HepG2 (cell line): Measurements from ENCODE around the gene C1QTNF12. TPM values are rescaled to one million over a fixed set of nuclear protein-coding genes. Genes with fewer than 3 reads are reported as not detected.

ENCODE experiments used
- ARHGAP35 ChIP-seq: sonication (generic); formaldehyde crosslinking; IDR thresholded peaks from 2 replicates; pipeline ENCODE4 v1.9.0; 2022; ENCODE audit warnings: mild to moderate bottlenecking, inconsistent platforms, moderate library complexity, missing genetic modification reagents, borderline replicate concordance
- CREB1 ChIP-seq, 2 experiments: fragments of 450-650 bp in 1 of 2; IDR thresholded peaks; 2 replicates each; pipeline ENCODE4 v1.6.1; 2016 to 2017; ENCODE audit warnings: control low read depth in 1 of 2, mild to moderate bottlenecking in 1 of 2, missing compliant biosample characterization in 1 of 2, missing genetic modification characterization in 1 of 2
- ERF ChIP-seq: IDR thresholded peaks from 2 replicates; pipeline ENCODE4 v1.6.1; 2018; ENCODE audit warnings: missing biosample characterization, missing genetic modification reagents
- FOXJ3 ChIP-seq: sonication (generic); formaldehyde crosslinking; IDR thresholded peaks from 2 replicates; pipeline ENCODE4 v1.4.0; 2020; ENCODE audit warnings: missing genetic modification reagents, mild to moderate bottlenecking, borderline replicate concordance
- FOXK2 ChIP-seq: fragments of 450-650 bp; IDR thresholded peaks from 2 replicates; pipeline ENCODE4 v1.6.1; 2016
- GZF1 ChIP-seq: sonication (generic); formaldehyde crosslinking; IDR thresholded peaks from 2 replicates; pipeline ENCODE4 v1.5.1; 2020; ENCODE audit warnings: mild to moderate bottlenecking, missing genetic modification reagents
- HIVEP1 ChIP-seq: sonication (generic); formaldehyde crosslinking; IDR thresholded peaks from 2 replicates; pipeline ENCODE4 v1.4.0; 2020; ENCODE audit warnings: mild to moderate bottlenecking, missing genetic modification reagents
- HNF4A ChIP-seq: sonication (generic); formaldehyde crosslinking; IDR thresholded peaks from 2 replicates; pipeline ENCODE4 v1.4.0; 2020; ENCODE audit warnings: missing genetic modification reagents
- HOXA5 ChIP-seq: sonication (generic); formaldehyde crosslinking; IDR thresholded peaks from 2 replicates; pipeline ENCODE4 v1.4.0; 2020; ENCODE audit warnings: missing genetic modification reagents
- IKZF4 ChIP-seq: sonication (generic); formaldehyde crosslinking; IDR thresholded peaks from 2 replicates; pipeline ENCODE4 v1.5.1; 2020; ENCODE audit warnings: borderline replicate concordance, mild to moderate bottlenecking, low read depth, missing genetic modification reagents; ENCODE audit errors: not compliant biosample characterization
- IKZF5 ChIP-seq: IDR thresholded peaks from 2 replicates; pipeline ENCODE4 v1.6.1; 2018; ENCODE audit warnings: missing genetic modification reagents, mild to moderate bottlenecking, missing compliant biosample characterization
- KLF13 ChIP-seq: sonication (generic); formaldehyde crosslinking; IDR thresholded peaks from 2 replicates; pipeline ENCODE4 v1.4.0; 2020; ENCODE audit warnings: mild to moderate bottlenecking, missing genetic modification reagents
- MTF2 ChIP-seq: sonication (generic); formaldehyde crosslinking; IDR thresholded peaks from 2 replicates; pipeline ENCODE4 v1.5.0; 2020; ENCODE audit warnings: missing genetic modification reagents, borderline replicate concordance
- RCOR2 ChIP-seq: IDR thresholded peaks from 2 replicates; pipeline ENCODE4 v1.6.1; 2016; ENCODE audit warnings: missing biosample characterization, missing genetic modification reagents
- SP1 ChIP-seq, 2 experiments: fragments of 450-650 bp in 1 of 2; sonication (generic) in 1 of 2; formaldehyde crosslinking in 1 of 2; IDR thresholded peaks; 2 replicates each; pipeline versions ENCODE4 v1.4.0 to v1.6.1; 2016 to 2020; ENCODE audit warnings: missing genetic modification reagents in 1 of 2
- ZHX1 ChIP-seq: sonication (generic); formaldehyde crosslinking; IDR thresholded peaks from 2 replicates; pipeline ENCODE4 v1.8.1; 2022; ENCODE audit warnings: low read depth, mild to moderate bottlenecking, missing genetic modification reagents
- ZNF136 ChIP-seq: sonication (generic); formaldehyde crosslinking; IDR thresholded peaks from 2 replicates; pipeline ENCODE4 v1.8.1; 2022; ENCODE audit warnings: low read depth, mild to moderate bottlenecking, moderate library complexity, missing genetic modification reagents
- ZNF180 ChIP-seq: sonication (generic); formaldehyde crosslinking; IDR thresholded peaks from 2 replicates; pipeline ENCODE4 v1.4.0; 2020; ENCODE audit warnings: low read depth, missing genetic modification reagents, borderline replicate concordance
- ZNF207 ChIP-seq: fragments of 450-650 bp; IDR thresholded peaks from 2 replicates; pipeline ENCODE4 v1.6.1; 2016; ENCODE audit warnings: antibody characterized with exemption, borderline replicate concordance
- ZNF329 ChIP-seq: sonication (generic); formaldehyde crosslinking; IDR thresholded peaks from 2 replicates; pipeline ENCODE4 v1.9.0; 2021; ENCODE audit warnings: low read depth, mild to moderate bottlenecking, missing genetic modification reagents
- ZNF367 ChIP-seq: sonication (generic); formaldehyde crosslinking; IDR thresholded peaks from 2 replicates; pipeline ENCODE4 v1.4.0; 2020; ENCODE audit warnings: missing genetic modification reagents, borderline replicate concordance
- ZNF451 ChIP-seq: sonication (generic); formaldehyde crosslinking; IDR thresholded peaks from 2 replicates; pipeline ENCODE4 v1.5.0; 2020; ENCODE audit warnings: mild to moderate bottlenecking, missing genetic modification reagents
- ZNF670 ChIP-seq: sonication (generic); formaldehyde crosslinking; IDR thresholded peaks from 2 replicates; pipeline ENCODE4 v1.8.0; 2022; ENCODE audit warnings: mild to moderate bottlenecking, missing genetic modification reagents, borderline replicate concordance
- ZNF746 ChIP-seq: sonication (generic); formaldehyde crosslinking; IDR thresholded peaks from 2 replicates; pipeline ENCODE4 v1.8.0; 2022; ENCODE audit warnings: mild to moderate bottlenecking, missing genetic modification reagents
- ZNF777 ChIP-seq: sonication (generic); formaldehyde crosslinking; IDR thresholded peaks from 2 replicates; pipeline ENCODE4 v1.4.0; 2020; ENCODE audit warnings: missing genetic modification reagents
- polyA plus RNA-seq, 8 experiments: library from polyadenylated mRNA; depleted of rRNA in 3 of 8; stranded (reverse) in 7 of 8; unstranded in 1 of 8; fragments of >200 nt; fragmentation: Illumina TruSeq in 4 of 8; extraction: Trizol in 4 of 8; gene quantifications; 2 replicates each; pipeline versions ENCODE4 v1.2.1 to v1.2.3, GENCODE V29; 2011 to 2016; ENCODE audit warnings: low read depth in 4 of 8, missing spikeins in 1 of 8, mixed read lengths in 1 of 8; ENCODE audit not compliant: insufficient read depth in 1 of 8
- total RNA-seq, 5 experiments: library from RNA; depleted of rRNA; stranded (reverse); fragments of >200 nt; fragmentation: Illumina TruSeq; extraction: Trizol; gene quantifications; 2 replicates each; pipeline ENCODE4 v1.2.3, GENCODE V29; 2016; ENCODE audit warnings: low read depth in 1 of 5
- TF ChIP-seq, protein P1 (sequence below): IDR thresholded peaks from 2 replicates; pipeline ENCODE4 v1.6.1; 2016; ENCODE audit warnings: mild to moderate bottlenecking

C1QTNF12 gene
- total and polyA plus RNA-seq, 2 of the 13 experiments (the other 11 are each of a cell fraction or from before 2014, with no cell fraction given): 0.18 to 0.64 TPM

GRCh38 chr1:1287288-1288110 lies 41.0 kb upstream of the C1QTNF12 start (continued):
- TF ChIP-seq IKZF5 (CRISPR knock-in tag) (no peak), HIVEP1 (CRISPR knock-in tag) (no peak), ZNF746 (no peak), ERF (CRISPR knock-in tag) (peak; percentile 28; the same call in 1 of the 2 replicates), RCOR2 (CRISPR knock-in tag) (peak; percentile 57; the same call in 1 of the 2 replicates), ZNF777 (CRISPR knock-in tag) (peak; percentile 45; the same call in 1 of the 2 replicates), ZHX1 (CRISPR knock-in tag) (no peak; the same call in 1 of the 2 replicates), HOXA5 (CRISPR knock-in tag) (no peak), HNF4A (peak; percentile 72), FOXJ3 (CRISPR knock-in tag) (0 out of 2 replicates have a peak, but pooled peaks have one; percentile 23), SP1 (IDR thresholded peaks at IDR 0.05) (no peak), SP1 (CRISPR knock-in tag; IDR thresholded peaks at IDR 0.05) (no peak), ZNF367 (no peak), ZNF136 (CRISPR knock-in tag) (no peak), ZNF207 (no peak), ZNF670 (CRISPR knock-in tag) (no peak), ZNF451 (CRISPR knock-in tag) (peak; percentile 42; the same call in 1 of the 2 replicates), MTF2 (CRISPR knock-in tag) (no peak), IKZF4 (CRISPR knock-in tag) (no peak), KLF13 (CRISPR knock-in tag) (no peak), GZF1 (CRISPR knock-in tag) (no peak), ZNF180 (no peak), ZNF329 (no peak), ARHGAP35 (CRISPR knock-in tag) (no peak), CREB1 (IDR thresholded peaks at IDR 0.05) (no peak), CREB1 (CRISPR knock-in tag; IDR thresholded peaks at IDR 0.05) (no peak), FOXK2 (no peak)
- TF ChIP-seq, protein P1, sequence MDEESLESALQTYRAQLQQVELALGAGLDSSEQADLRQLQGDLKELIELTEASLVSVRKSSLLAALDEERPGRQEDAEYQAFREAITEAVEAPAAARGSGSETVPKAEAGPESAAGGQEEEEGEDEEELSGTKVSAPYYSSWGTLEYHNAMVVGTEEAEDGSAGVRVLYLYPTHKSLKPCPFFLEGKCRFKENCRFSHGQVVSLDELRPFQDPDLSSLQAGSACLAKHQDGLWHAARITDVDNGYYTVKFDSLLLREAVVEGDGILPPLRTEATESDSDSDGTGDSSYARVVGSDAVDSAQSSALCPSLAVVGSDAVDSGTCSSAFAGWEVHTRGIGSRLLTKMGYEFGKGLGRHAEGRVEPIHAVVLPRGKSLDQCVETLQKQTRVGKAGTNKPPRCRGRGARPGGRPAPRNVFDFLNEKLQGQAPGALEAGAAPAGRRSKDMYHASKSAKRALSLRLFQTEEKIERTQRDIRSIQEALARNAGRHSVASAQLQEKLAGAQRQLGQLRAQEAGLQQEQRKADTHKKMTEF: peak; percentile 64; the same call in 1 of the 2 replicates
